ENCODE results near the gene TMEM165. TPM values are rescaled to one million over a fixed set of nuclear protein-coding genes. Genes with fewer than 3 reads are reported as not detected.

The TMEM165 gene
- total and polyA plus RNA-seq, 9 of the 15 experiments (the other 6 are each of a cell fraction or from before 2014, with no cell fraction given), result 21.3 to 145 (median 96.8) TPM

- no peak for TF ChIP-seq ZNF318 (IDR thresholded peaks at IDR 0.05; ENCODE audit: borderline replicate concordance in 1 of 2, low read depth in 1 of 2)
- no peak for TF ChIP-seq PREB (CRISPR knock-in tag; IDR thresholded peaks at IDR 0.05)
- TF ChIP-seq TSHZ1 (CRISPR knock-in tag; IDR thresholded peaks at IDR 0.05), result no peak
- no peak for TF ChIP-seq HNRNPK (IDR thresholded peaks at IDR 0.05; ENCODE audit: low read depth, low read length, poor library complexity, severe bottlenecking)
- no peak for TF ChIP-seq ZBTB43 (CRISPR knock-in tag; IDR thresholded peaks at IDR 0.05)
- TF ChIP-seq EP400 (IDR thresholded peaks at IDR 0.05), result no peak
- no peak for TF ChIP-seq TSC22D4 (tag; IDR thresholded peaks at IDR 0.05)
- TF ChIP-seq KLF13 (tag; IDR thresholded peaks at IDR 0.05; ENCODE audit: borderline replicate concordance, low read depth), result no peak
- TF ChIP-seq DMBX1 (CRISPR knock-in tag; IDR thresholded peaks at IDR 0.05; ENCODE audit: borderline replicate concordance), result no peak
- TF ChIP-seq ZNF212 (CRISPR knock-in tag; IDR thresholded peaks at IDR 0.05), result no peak
Measured at GRCh38 chr4:55364691-55365344, 30.9 kb upstream of the TMEM165 start (continued).
